GM19193 (cell line): Measurements from ENCODE around the gene SPDYE11.
"Not testable (repeated sequence)": the region's sequence is repeated elsewhere in the genome, so short reads cannot be mapped to it uniquely, and the experiment has no call there.

Source experiments
- POLR2A ChIP-seq: IDR thresholded peaks from 4 replicates; pipeline ENCODE4 v1.6.1; 2011; ENCODE audit not compliant: insufficient read depth, insufficient read length; ENCODE audit errors: extremely low read depth

The SPDYE11 gene, protein sequence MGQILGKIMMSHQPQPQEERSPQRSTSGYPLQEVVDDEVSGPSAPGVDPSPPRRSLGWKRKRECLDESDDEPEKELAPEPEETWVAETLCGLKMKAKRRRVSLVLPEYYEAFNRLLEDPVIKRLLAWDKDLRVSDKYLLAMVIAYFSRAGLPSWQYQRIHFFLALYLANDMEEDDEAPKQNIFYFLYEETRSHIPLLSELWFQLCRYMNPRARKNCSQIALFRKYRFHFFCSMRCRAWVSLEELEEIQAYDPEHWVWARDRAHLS

GRCh38 chr7:73057811-73058210 is at the start of gene SPDYE11:
TSS of gene SPDYE11 (minus strand) at chr7:73057911. CDS start at chr7:73056111, 1,800 bp downstream.
- TF ChIP-seq POLR2A = not testable (repeated sequence)

- TF ChIP-seq POLR2A = not testable (repeated sequence)
These were observed 28.2 kb upstream of the SPDYE11 start, which contains the start of gene SPDYE9 for GRCh38 chr7:73085938-73086337. TSS of gene SPDYE9 (minus strand) at chr7:73086038. CDS start at chr7:73084238, 1,800 bp downstream.

DNA sequence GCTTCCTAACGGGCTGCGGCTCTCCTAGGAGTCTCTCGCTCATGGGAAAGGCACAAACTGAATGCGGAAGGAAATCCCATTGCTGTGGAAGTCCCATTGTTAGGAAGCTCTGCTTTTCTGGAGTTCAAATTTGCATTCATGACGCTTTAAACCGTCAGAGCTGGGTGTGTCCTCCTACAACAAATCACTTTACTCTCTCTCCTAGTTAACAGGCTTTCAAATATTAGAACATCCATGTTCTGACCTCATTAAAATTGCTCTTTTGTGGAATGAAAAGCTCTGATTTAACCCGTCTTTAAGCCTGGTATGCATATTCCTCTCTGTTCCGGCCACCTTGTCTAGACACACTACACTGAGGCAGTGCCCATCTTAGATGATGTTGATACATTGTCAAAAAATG is 28.0 kb downstream of the SPDYE11 start, which contains the start of gene SPDYE8:
Gene SPDYE8, minus strand, starts transcription at position 101 of the 400 bp plus-strand sequence. CDS start 1,800 bp downstream, outside the sequence.
- TF ChIP-seq POLR2A = not testable (repeated sequence)

- peak; percentile 76 for TF ChIP-seq POLR2A
These were observed 51.8 kb downstream of the SPDYE11 start for GRCh38 chr7:73005693-73006447.
